Measurements from ENCODE around the gene ALG14. TPM values are rescaled to one million over a fixed set of nuclear protein-coding genes. Genes with fewer than 3 reads are reported as not detected.
A peak's percentile ranks its signal among the peaks of the same experiment; 100 is the strongest.

Gene ALG14
- total and polyA plus RNA-seq, 12 donors = 1.1 to 4.6 (median 3.3) TPM

- Histone ChIP-seq H3K9me3 (no peaks in the 10 kb centered on the region), H3K4me3 (no peak overlapping the region), H3K36me3 (no peaks in the 10 kb centered on the region), H3K4me1 (peaks cover 3 to 30% (median 17%) of the 10 kb centered on the region in 9 donors), H3K27me3 (no peaks in the 10 kb centered on the region), H3K27ac (peak overlapping the region in 2 of 10 donors; percentile 36 to 48)
- WGBS, 2 donors = 83 to 90% methylated on average over 3 of the region's 3 CpGs
- intact Hi-C loops (cut with DNase I) = loop anchor here in 2 of 10 donors (10.0 kb wide), 1 partner anchor 88 kb away; the partner anchor contains the start of gene CNN3 (in 2 of the 2)
- no peak for DNase-seq
- TF ChIP-seq CTCF (IDR thresholded peaks at IDR 0.05) = no peak
- peak in 1 of 8 donors; percentile 26 for ATAC-seq
Observed at GRCh38 chr1:95012389-95012788, 60.4 kb downstream of the ALG14 start.

- Histone ChIP-seq H3K27ac (no peak overlapping the region), H3K4me3 (no peak overlapping the region), H3K9me3 (no peaks in the 10 kb centered on the region), H3K27me3 (no peaks in the 10 kb centered on the region), H3K36me3 (no peaks in the 10 kb centered on the region), H3K4me1 (peaks cover 3 to 28% (median 17%) of the 10 kb centered on the region in 9 donors)
- intact Hi-C loops (cut with DNase I) = loop anchor here in 2 of 10 donors (10.0 kb wide), 1 partner anchor 85 kb away; the partner anchor contains the start of gene CNN3 (in 2 of the 2)
- no peak for TF ChIP-seq CTCF (IDR thresholded peaks at IDR 0.05)
- DNase-seq = no peak
- no peak for ATAC-seq
Observed at GRCh38 chr1:95010158-95010557, 62.6 kb downstream of the ALG14 start.

GRCh38 chr1:95007687-95008086 lies 65.1 kb downstream of the ALG14 start:
- Histone ChIP-seq H3K9me3 (no peaks in the 10 kb centered on the region), H3K27ac (no peak overlapping the region), H3K4me3 (no peak overlapping the region), H3K36me3 (no peaks in the 10 kb centered on the region), H3K27me3 (no peaks in the 10 kb centered on the region), H3K4me1 (peaks cover 0 to 12% (median 5%) of the 10 kb centered on the region in 9 donors)
- no peak for TF ChIP-seq CTCF (IDR thresholded peaks at IDR 0.05)
- DNase-seq = no peak
- ATAC-seq = no peak
- intact Hi-C loops (cut with DNase I) = no loop called here

GRCh38 chr1:95006681-95007080 lies 66.1 kb downstream of the ALG14 start:
- DNase-seq = no peak
- Histone ChIP-seq H3K4me3 (no peak overlapping the region), H3K4me1 (peaks cover 0 to 17% (median 11%) of the 10 kb centered on the region in 9 donors), H3K27me3 (no peaks in the 10 kb centered on the region), H3K9me3 (no peaks in the 10 kb centered on the region), H3K27ac (no peak overlapping the region), H3K36me3 (no peaks in the 10 kb centered on the region)
- intact Hi-C loops (cut with DNase I) = no loop called here
- no peak for ATAC-seq
- WGBS, 2 donors = 78 to 79% methylated on average over 4 of the region's 4 CpGs
- TF ChIP-seq CTCF (IDR thresholded peaks at IDR 0.05) = no peak

Data from heart right ventricle (tissue), 16 donors.